MM.1S (cell line): Measurements from ENCODE around the gene HIVEP2.

Experiments used
- DNase-seq: peaks from one replicate; pipeline ENCODE4 v3.0.0-alpha.2; 2015
- H2AFZ ChIP-seq: fragments of 300-600 bp; sonication (generic); 2 replicates; pipeline ENCODE4 v1.6.0; 2016; ENCODE audit warnings: antibody characterized with exemption, low read length
- H3F3A ChIP-seq: fragments of 300-600 bp; sonication (generic); 2 replicates; pipeline ENCODE4 v1.6.1; 2016; ENCODE audit warnings: mild to moderate bottlenecking, antibody characterized with exemption, low read length, moderate library complexity, mixed read lengths; ENCODE audit not compliant: insufficient read depth
- H3K27ac ChIP-seq: fragments of 300-600 bp; sonication (generic); 2 replicates; pipeline ENCODE4 v1.5.1; 2016; ENCODE audit warnings: mild to moderate bottlenecking, low read length
- H3K27me3 ChIP-seq: fragments of 300-600 bp; sonication (generic); replicated peaks from 2 replicates; pipeline ENCODE4 v1.6.0; 2016; ENCODE audit warnings: low read length; ENCODE audit not compliant: insufficient read depth
- H3K36me3 ChIP-seq: fragments of 300-600 bp; sonication (generic); replicated peaks from 2 replicates; pipeline ENCODE4 v1.6.1; 2016; ENCODE audit warnings: mild to moderate bottlenecking, low read length, mixed read lengths; ENCODE audit not compliant: insufficient read depth
- H3K4me1 ChIP-seq: fragments of 300-600 bp; sonication (generic); 2 replicates; pipeline ENCODE4 v1.6.1; 2016; ENCODE audit warnings: low read length, mixed read lengths
- H3K4me2 ChIP-seq: fragments of 300-600 bp; sonication (generic); 2 replicates; pipeline ENCODE4 v1.6.0; 2016; ENCODE audit warnings: low read depth, low read length
- H3K4me3 ChIP-seq: fragments of 300-600 bp; sonication (generic); 2 replicates; pipeline ENCODE4 v1.5.1; 2016; ENCODE audit warnings: low read length, mixed read lengths
- H3K79me2 ChIP-seq: fragments of 300-600 bp; sonication (generic); 2 replicates; pipeline ENCODE4 v1.6.1; 2016; ENCODE audit warnings: mixed run types, low read length, mixed read lengths
- H3K9ac ChIP-seq: fragments of 300-600 bp; sonication (generic); 2 replicates; pipeline ENCODE4 v1.6.1; 2016; ENCODE audit warnings: low read length, mixed read lengths
- H3K9me2 ChIP-seq: fragments of 300-600 bp; sonication (generic); replicated peaks from 2 replicates; pipeline ENCODE4 v1.6.1; 2016; ENCODE audit warnings: mild to moderate bottlenecking, low read length, mixed read lengths; ENCODE audit not compliant: insufficient read depth
- H3K9me3 ChIP-seq: fragments of 300-600 bp; sonication (generic); replicated peaks from 2 replicates; pipeline ENCODE4 v1.6.1; 2016; ENCODE audit warnings: mild to moderate bottlenecking, low read length, mixed read lengths; ENCODE audit not compliant: insufficient read depth
- H4K20me1 ChIP-seq: fragments of 300-600 bp; sonication (generic); 2 replicates; pipeline ENCODE4 v1.6.1; 2016; ENCODE audit warnings: mild to moderate bottlenecking, low read length, moderate library complexity, mixed read lengths; ENCODE audit not compliant: insufficient read depth
- EZH2 ChIP-seq: fragments of 300-600 bp; sonication (generic); optimal IDR thresholded peaks from 2 replicates; pipeline ENCODE3; 2017; ENCODE audit warnings: low read depth, mild to moderate bottlenecking, antibody characterized with exemption, low read length, mixed read lengths
- EZH2phosphoT487 ChIP-seq: fragments of 300-600 bp; sonication (generic); IDR thresholded peaks from 2 replicates; pipeline ENCODE4 v1.6.1; 2018; ENCODE audit warnings: antibody characterized with exemption, low read length
- TF ChIP-seq, protein P1 (sequence below): fragments of 300-600 bp; sonication (generic); IDR thresholded peaks from 2 replicates; pipeline ENCODE4 v1.5.1; 2016; ENCODE audit warnings: antibody characterized with exemption, low read length, mixed read lengths

Gene HIVEP2

GRCh38 chr6:142881761-142882160 is 63.2 kb downstream of the HIVEP2 start:
- peaks cover 3% of the 10 kb centered on the region for H3F3A ChIP-seq
- H3K4me3 ChIP-seq = no peak overlapping the region
- peaks cover 21% of the 10 kb centered on the region for H3K4me1 ChIP-seq
- H3K4me2 ChIP-seq = no peak overlapping the region
- no peak overlapping the region for H3K27ac ChIP-seq
- no peaks in the 10 kb centered on the region for H3K9me2 ChIP-seq
- TF ChIP-seq, protein P1, sequence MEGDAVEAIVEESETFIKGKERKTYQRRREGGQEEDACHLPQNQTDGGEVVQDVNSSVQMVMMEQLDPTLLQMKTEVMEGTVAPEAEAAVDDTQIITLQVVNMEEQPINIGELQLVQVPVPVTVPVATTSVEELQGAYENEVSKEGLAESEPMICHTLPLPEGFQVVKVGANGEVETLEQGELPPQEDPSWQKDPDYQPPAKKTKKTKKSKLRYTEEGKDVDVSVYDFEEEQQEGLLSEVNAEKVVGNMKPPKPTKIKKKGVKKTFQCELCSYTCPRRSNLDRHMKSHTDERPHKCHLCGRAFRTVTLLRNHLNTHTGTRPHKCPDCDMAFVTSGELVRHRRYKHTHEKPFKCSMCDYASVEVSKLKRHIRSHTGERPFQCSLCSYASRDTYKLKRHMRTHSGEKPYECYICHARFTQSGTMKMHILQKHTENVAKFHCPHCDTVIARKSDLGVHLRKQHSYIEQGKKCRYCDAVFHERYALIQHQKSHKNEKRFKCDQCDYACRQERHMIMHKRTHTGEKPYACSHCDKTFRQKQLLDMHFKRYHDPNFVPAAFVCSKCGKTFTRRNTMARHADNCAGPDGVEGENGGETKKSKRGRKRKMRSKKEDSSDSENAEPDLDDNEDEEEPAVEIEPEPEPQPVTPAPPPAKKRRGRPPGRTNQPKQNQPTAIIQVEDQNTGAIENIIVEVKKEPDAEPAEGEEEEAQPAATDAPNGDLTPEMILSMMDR = no peak
- TF ChIP-seq EZH2 = no peak
- DNase-seq = no peak
- no peaks in the 10 kb centered on the region for H3K36me3 ChIP-seq
- no peaks in the 10 kb centered on the region for H3K9me3 ChIP-seq
- no peaks in the 10 kb centered on the region for H3K27me3 ChIP-seq
- peaks cover 26% of the 10 kb centered on the region for H3K79me2 ChIP-seq
- H3K9ac ChIP-seq = no peak overlapping the region
- H2AFZ ChIP-seq = no peak overlapping the region
- no peaks in the 10 kb centered on the region for H4K20me1 ChIP-seq

DNA sequence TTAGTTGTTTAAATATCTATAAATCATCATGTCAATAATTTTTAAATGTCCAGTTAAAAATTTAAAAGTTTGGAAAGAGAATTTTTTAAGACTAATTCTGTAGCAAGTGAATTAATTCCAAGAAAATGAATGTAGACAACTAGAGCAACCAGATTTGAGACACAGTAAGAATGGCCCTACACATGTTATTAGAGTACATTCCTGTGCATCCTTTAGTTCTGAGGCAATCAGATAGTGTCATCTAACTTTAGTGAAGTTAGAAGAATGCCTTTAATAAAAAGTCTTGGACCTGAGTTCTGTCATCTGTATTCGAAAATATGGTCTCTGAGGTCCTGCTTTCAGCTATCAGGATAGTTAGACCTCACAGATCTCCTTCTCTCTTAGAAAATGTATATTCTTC is 63.7 kb downstream of the HIVEP2 start:
- Histone ChIP-seq H3K79me2 (peaks cover 26% of the 10 kb centered on the region), H3K9me2 (no peaks in the 10 kb centered on the region), H3K9ac (no peak overlapping the region), H3K36me3 (no peaks in the 10 kb centered on the region), H4K20me1 (no peaks in the 10 kb centered on the region), H3K27me3 (no peaks in the 10 kb centered on the region), H3K4me1 (peaks cover 18% of the 10 kb centered on the region), H3K4me2 (no peak overlapping the region), H2AFZ (no peak overlapping the region), H3F3A (peaks cover 3% of the 10 kb centered on the region), H3K4me3 (no peak overlapping the region), H3K27ac (no peak overlapping the region), H3K9me3 (no peaks in the 10 kb centered on the region)
- TF ChIP-seq EZH2 = no peak
- TF ChIP-seq, protein P1 = no peak
- TF ChIP-seq EZH2phosphoT487 = no peak
- DNase-seq = no peak

GRCh38 chr6:142880201-142880600 is 64.8 kb downstream of the HIVEP2 start:
- Histone ChIP-seq H3K9me3 (no peaks in the 10 kb centered on the region), H3K9ac (no peak overlapping the region), H3K4me3 (no peak overlapping the region), H3K36me3 (no peaks in the 10 kb centered on the region), H3F3A (peaks cover 1% of the 10 kb centered on the region), H3K79me2 (peaks cover 26% of the 10 kb centered on the region), H2AFZ (no peak overlapping the region), H3K9me2 (no peaks in the 10 kb centered on the region), H4K20me1 (no peaks in the 10 kb centered on the region), H3K4me2 (no peak overlapping the region), H3K27ac (no peak overlapping the region), H3K4me1 (peaks cover 12% of the 10 kb centered on the region; the same call in 1 of the 2 replicates), H3K27me3 (no peaks in the 10 kb centered on the region)
- no peak for DNase-seq
- TF ChIP-seq EZH2phosphoT487 (no peak), EZH2 (no peak)
- TF ChIP-seq, protein P1 = no peak
